Measurements from ENCODE around the gene HOXD8.

HOXD8 gene

GRCh38 chr2:176096243-176096985 is 33.1 kb upstream of the HOXD8 start:
- Histone ChIP-seq H3K9me3 (ENCODE audit: control insufficient read depth, low read length) (peaks cover 3% of the 10 kb centered on the region), H3K79me1 (replicated peaks; ENCODE audit: low read length, poor library complexity, severe bottlenecking) (no peaks in the 10 kb centered on the region), H3K4ac (ENCODE audit: low read depth in 1 of 2, low read length in 2 of 2) (no peak overlapping the region), H3K23ac (ENCODE audit: low read length in 2 of 2) (no peak overlapping the region), H2BK12ac (ENCODE audit: low read length in 2 of 2) (no peak overlapping the region), H4K8ac (ENCODE audit: low read length) (no peak overlapping the region), H2BK5ac (ENCODE audit: low read depth, low read length, poor library complexity, severe bottlenecking) (no peak overlapping the region), H2AK5ac (ENCODE audit: low read length, severe bottlenecking) (no peak overlapping the region), H3K4me2 (ENCODE audit: low read length, poor library complexity, severe bottlenecking) (peak overlapping the region; percentile 60), H3K14ac (ENCODE audit: low read length in 2 of 2) (no peak overlapping the region), H4K91ac (ENCODE audit: low read length) (no peak overlapping the region), H3K36me3 (ENCODE audit: control insufficient read depth in 1 of 2, insufficient read depth in 2 of 2, low read depth in 1 of 2, low read length in 2 of 2) (no peaks in the 10 kb centered on the region), H3K9ac (ENCODE audit: low read length) (no peak overlapping the region), H3K18ac (ENCODE audit: low read depth in 1 of 2, low read length in 2 of 2) (no peak overlapping the region), H3K27me3 (ENCODE audit: control insufficient read depth in 1 of 2, insufficient read depth in 1 of 2, low read length in 2 of 2) (peaks cover 91 to 96% of the 10 kb centered on the region in 2 experiments), H3K27ac (ENCODE audit: low read length, poor library complexity, severe bottlenecking) (no peak overlapping the region), H2AFZ (ENCODE audit: low read depth, low read length) (no peak overlapping the region), H2BK120ac (ENCODE audit: low read depth, low read length) (no peak overlapping the region), H2BK15ac (ENCODE audit: low read depth, poor library complexity, severe bottlenecking) (no peak overlapping the region), H3K4me1 (ENCODE audit: control insufficient read depth, insufficient read depth, low read depth, low read length) (peaks cover 15% of the 10 kb centered on the region), H3K4me3 (ENCODE audit: insufficient read depth in 1 of 2, low read depth in 1 of 2, low read length in 2 of 2) (peak overlapping the region in 1 of 2 experiments; percentile 77)
- WGBS: 9% methylated on average over 14 of the region's 16 CpGs
- peak; percentile 38 for DNase-seq

- no peak overlapping the region for H4K8ac ChIP-seq (ENCODE audit: low read length)
- peak overlapping the region; percentile 60 for H3K4me2 ChIP-seq (ENCODE audit: low read length, poor library complexity, severe bottlenecking)
- H3K9ac ChIP-seq (ENCODE audit: low read length): no peak overlapping the region
- H2AK5ac ChIP-seq (ENCODE audit: low read length, severe bottlenecking): no peak overlapping the region
- H3K14ac ChIP-seq (ENCODE audit: low read length in 2 of 2): no peak overlapping the region
- peaks cover 91 to 96% of the 10 kb centered on the region in 2 experiments for H3K27me3 ChIP-seq (ENCODE audit: control insufficient read depth in 1 of 2, insufficient read depth in 1 of 2, low read length in 2 of 2)
- peak; percentile 70 for DNase-seq
- H2AFZ ChIP-seq (ENCODE audit: low read depth, low read length): peak overlapping the region; percentile 8
- no peak overlapping the region for H3K27ac ChIP-seq (ENCODE audit: low read length, poor library complexity, severe bottlenecking)
- H2BK120ac ChIP-seq (ENCODE audit: low read depth, low read length): no peak overlapping the region
- under 1% methylated on average over 40 of the region's 45 CpGs for WGBS
- peaks cover 3% of the 10 kb centered on the region for H3K9me3 ChIP-seq (ENCODE audit: control insufficient read depth, low read length)
- no peak overlapping the region for H3K18ac ChIP-seq (ENCODE audit: low read depth in 1 of 2, low read length in 2 of 2)
- H3K36me3 ChIP-seq (ENCODE audit: control insufficient read depth in 1 of 2, insufficient read depth in 2 of 2, low read depth in 1 of 2, low read length in 2 of 2): no peaks in the 10 kb centered on the region
- H3K4me1 ChIP-seq (ENCODE audit: control insufficient read depth, insufficient read depth, low read depth, low read length): peaks cover 15% of the 10 kb centered on the region
- H3K4me3 ChIP-seq (ENCODE audit: insufficient read depth in 1 of 2, low read depth in 1 of 2, low read length in 2 of 2): peak overlapping the region; percentile 23 to 77
- no peak overlapping the region for H2BK12ac ChIP-seq (ENCODE audit: low read length in 2 of 2)
- no peak overlapping the region for H2BK15ac ChIP-seq (ENCODE audit: low read depth, poor library complexity, severe bottlenecking)
- no peak overlapping the region for H3K4ac ChIP-seq (ENCODE audit: low read depth in 1 of 2, low read length in 2 of 2)
- H3K23ac ChIP-seq (ENCODE audit: low read length in 2 of 2): no peak overlapping the region
- H4K91ac ChIP-seq (ENCODE audit: low read length): no peak overlapping the region
- H2BK5ac ChIP-seq (ENCODE audit: low read depth, low read length, poor library complexity, severe bottlenecking): no peak overlapping the region
- no peaks in the 10 kb centered on the region for H3K79me1 ChIP-seq (replicated peaks; ENCODE audit: low read length, poor library complexity, severe bottlenecking)
Observed at GRCh38 chr2:176096986-176097819, 32.3 kb upstream of the HOXD8 start.

- H3K9me3 ChIP-seq (ENCODE audit: control insufficient read depth, low read length): peaks cover 3% of the 10 kb centered on the region
- H3K4me1 ChIP-seq (ENCODE audit: control insufficient read depth, insufficient read depth, low read depth, low read length): peaks cover 12% of the 10 kb centered on the region
- no peak overlapping the region for H3K23ac ChIP-seq (ENCODE audit: low read length in 2 of 2)
- DNase-seq: no peak
- H3K36me3 ChIP-seq (ENCODE audit: control insufficient read depth in 1 of 2, insufficient read depth in 2 of 2, low read depth in 1 of 2, low read length in 2 of 2): no peaks in the 10 kb centered on the region
- H2BK12ac ChIP-seq (ENCODE audit: low read length in 2 of 2): no peak overlapping the region
- no peak overlapping the region for H3K4me2 ChIP-seq (ENCODE audit: low read length, poor library complexity, severe bottlenecking)
- H2BK120ac ChIP-seq (ENCODE audit: low read depth, low read length): no peak overlapping the region
- no peak overlapping the region for H3K14ac ChIP-seq (ENCODE audit: low read length in 2 of 2)
- H3K79me1 ChIP-seq (replicated peaks; ENCODE audit: low read length, poor library complexity, severe bottlenecking): no peaks in the 10 kb centered on the region
- H2BK5ac ChIP-seq (ENCODE audit: low read depth, low read length, poor library complexity, severe bottlenecking): no peak overlapping the region
- H3K27ac ChIP-seq (ENCODE audit: low read length, poor library complexity, severe bottlenecking): no peak overlapping the region
- H3K4me3 ChIP-seq (ENCODE audit: insufficient read depth in 1 of 2, low read depth in 1 of 2, low read length in 2 of 2): peak overlapping the region in 1 of 2 experiments; percentile 77
- no peak overlapping the region for H2AFZ ChIP-seq (ENCODE audit: low read depth, low read length)
- H3K27me3 ChIP-seq (ENCODE audit: control insufficient read depth in 1 of 2, insufficient read depth in 1 of 2, low read length in 2 of 2): peaks cover 97 to 100% of the 10 kb centered on the region in 2 experiments
- no peak overlapping the region for H2AK5ac ChIP-seq (ENCODE audit: low read length, severe bottlenecking)
- H2BK15ac ChIP-seq (ENCODE audit: low read depth, poor library complexity, severe bottlenecking): no peak overlapping the region
- no peak overlapping the region for H3K9ac ChIP-seq (ENCODE audit: low read length)
- 2% methylated on average over 16 of the region's 18 CpGs for WGBS
- H4K91ac ChIP-seq (ENCODE audit: low read length): no peak overlapping the region
- no peak overlapping the region for H3K18ac ChIP-seq (ENCODE audit: low read depth in 1 of 2, low read length in 2 of 2)
- no peak overlapping the region for H3K4ac ChIP-seq (ENCODE audit: low read depth in 1 of 2, low read length in 2 of 2)
- no peak overlapping the region for H4K8ac ChIP-seq (ENCODE audit: low read length)
Observed at GRCh38 chr2:176097820-176098365, 31.6 kb upstream of the HOXD8 start.

All from mesenchymal stem cell (in vitro differentiated cells and primary cell).